ENCODE data around the gene MAML3.

Gene MAML3

GRCh38 chr4:139900964-139901376 lies 253.0 kb downstream of the MAML3 start:
- peak; percentile 62 for ATAC-seq (ENCODE audit: low read depth)
- DNase-seq (ENCODE audit: low spot score), result no peak
- no peaks in the 10 kb centered on the region for H3K27me3 ChIP-seq (ENCODE audit: insufficient read depth, poor library complexity, severe bottlenecking)
- H3K27ac ChIP-seq (ENCODE audit: poor library complexity, severe bottlenecking), result no peak overlapping the region
- no peaks in the 10 kb centered on the region for H3K36me3 ChIP-seq (ENCODE audit: low read depth)
- H3K4me1 ChIP-seq (ENCODE audit: insufficient read depth, poor library complexity, severe bottlenecking), result peaks cover 7% of the 10 kb centered on the region
- TF ChIP-seq, protein P1, sequence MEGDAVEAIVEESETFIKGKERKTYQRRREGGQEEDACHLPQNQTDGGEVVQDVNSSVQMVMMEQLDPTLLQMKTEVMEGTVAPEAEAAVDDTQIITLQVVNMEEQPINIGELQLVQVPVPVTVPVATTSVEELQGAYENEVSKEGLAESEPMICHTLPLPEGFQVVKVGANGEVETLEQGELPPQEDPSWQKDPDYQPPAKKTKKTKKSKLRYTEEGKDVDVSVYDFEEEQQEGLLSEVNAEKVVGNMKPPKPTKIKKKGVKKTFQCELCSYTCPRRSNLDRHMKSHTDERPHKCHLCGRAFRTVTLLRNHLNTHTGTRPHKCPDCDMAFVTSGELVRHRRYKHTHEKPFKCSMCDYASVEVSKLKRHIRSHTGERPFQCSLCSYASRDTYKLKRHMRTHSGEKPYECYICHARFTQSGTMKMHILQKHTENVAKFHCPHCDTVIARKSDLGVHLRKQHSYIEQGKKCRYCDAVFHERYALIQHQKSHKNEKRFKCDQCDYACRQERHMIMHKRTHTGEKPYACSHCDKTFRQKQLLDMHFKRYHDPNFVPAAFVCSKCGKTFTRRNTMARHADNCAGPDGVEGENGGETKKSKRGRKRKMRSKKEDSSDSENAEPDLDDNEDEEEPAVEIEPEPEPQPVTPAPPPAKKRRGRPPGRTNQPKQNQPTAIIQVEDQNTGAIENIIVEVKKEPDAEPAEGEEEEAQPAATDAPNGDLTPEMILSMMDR (IDR thresholded peaks at IDR 0.05; ENCODE audit: poor library complexity, severe bottlenecking), result no peak
- no peak overlapping the region for H3K4me3 ChIP-seq (ENCODE audit: severe bottlenecking)
- H3K9me3 ChIP-seq (ENCODE audit: severe bottlenecking), result no peaks in the 10 kb centered on the region

- Histone ChIP-seq H3K27ac (ENCODE audit: poor library complexity, severe bottlenecking) (no peak overlapping the region), H3K4me1 (ENCODE audit: insufficient read depth, poor library complexity, severe bottlenecking) (peaks cover 7% of the 10 kb centered on the region), H3K27me3 (ENCODE audit: insufficient read depth, poor library complexity, severe bottlenecking) (no peaks in the 10 kb centered on the region), H3K36me3 (ENCODE audit: low read depth) (no peaks in the 10 kb centered on the region), H3K9me3 (ENCODE audit: severe bottlenecking) (no peaks in the 10 kb centered on the region), H3K4me3 (ENCODE audit: severe bottlenecking) (no peak overlapping the region)
- ATAC-seq (ENCODE audit: low read depth), result no peak
- no peak for DNase-seq (ENCODE audit: low spot score)
- TF ChIP-seq, protein P1 (IDR thresholded peaks at IDR 0.05; ENCODE audit: poor library complexity, severe bottlenecking), result no peak
These were observed 254.6 kb downstream of the MAML3 start for GRCh38 chr4:139899346-139899745.

DNA sequence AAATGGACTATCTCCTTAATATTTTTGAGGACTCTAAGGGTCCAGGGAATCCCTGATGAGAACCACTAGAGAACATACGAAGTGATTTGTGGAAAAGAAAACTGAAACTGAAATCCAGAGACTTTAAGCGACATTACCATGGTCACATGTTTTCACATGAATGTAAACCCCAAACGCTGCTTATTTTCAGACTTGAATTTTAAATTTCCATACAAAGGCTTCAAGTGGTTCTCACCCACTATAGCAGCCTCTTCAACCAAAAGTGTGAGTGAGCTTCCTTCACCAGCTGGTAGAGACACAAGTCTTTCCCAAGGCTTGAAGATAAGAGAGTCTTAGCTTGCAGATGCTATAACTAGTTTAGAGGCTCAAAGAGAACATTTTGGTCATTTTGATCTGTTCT lies 255.7 kb downstream of the MAML3 start:
- Histone ChIP-seq H3K27me3 (ENCODE audit: insufficient read depth, poor library complexity, severe bottlenecking) (no peaks in the 10 kb centered on the region), H3K36me3 (ENCODE audit: low read depth) (no peaks in the 10 kb centered on the region), H3K4me3 (ENCODE audit: severe bottlenecking) (no peak overlapping the region), H3K4me1 (ENCODE audit: insufficient read depth, poor library complexity, severe bottlenecking) (peaks cover 8% of the 10 kb centered on the region), H3K9me3 (ENCODE audit: severe bottlenecking) (no peaks in the 10 kb centered on the region), H3K27ac (ENCODE audit: poor library complexity, severe bottlenecking) (no peak overlapping the region)
- TF ChIP-seq, protein P1 (IDR thresholded peaks at IDR 0.05; ENCODE audit: poor library complexity, severe bottlenecking), result no peak
- ATAC-seq (ENCODE audit: low read depth) (no peak), DNase-seq (ENCODE audit: low spot score) (no peak)

DNA sequence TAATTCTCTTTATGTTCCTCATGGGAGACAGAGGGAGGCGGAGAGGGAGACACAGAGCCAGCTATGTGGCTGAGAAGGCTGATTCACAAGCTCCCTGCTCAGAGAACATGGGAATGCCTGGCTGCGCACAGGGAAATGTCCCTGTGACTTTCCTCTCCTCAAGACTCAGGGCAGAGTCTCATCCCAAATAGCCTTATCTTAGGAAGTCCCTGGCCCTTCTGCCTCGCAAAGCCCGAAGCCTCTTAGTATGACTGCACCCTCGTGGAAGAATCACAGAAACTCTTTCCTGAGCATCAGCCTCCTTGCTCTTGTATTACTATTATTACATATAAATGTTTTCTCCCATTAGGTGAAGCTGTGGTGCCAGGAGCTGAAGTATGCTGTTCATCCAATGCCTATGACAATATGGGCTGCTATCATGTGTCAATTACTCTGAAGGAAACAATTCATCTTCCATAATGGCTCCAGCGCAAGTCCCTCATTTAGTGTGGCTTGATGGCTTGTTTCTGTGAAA lies 257.8 kb downstream of the MAML3 start:
- Histone ChIP-seq H3K4me1 (ENCODE audit: insufficient read depth, poor library complexity, severe bottlenecking) (peaks cover 9% of the 10 kb centered on the region), H3K9me3 (ENCODE audit: severe bottlenecking) (no peaks in the 10 kb centered on the region), H3K4me3 (ENCODE audit: severe bottlenecking) (no peak overlapping the region), H3K27me3 (ENCODE audit: insufficient read depth, poor library complexity, severe bottlenecking) (no peaks in the 10 kb centered on the region), H3K27ac (ENCODE audit: poor library complexity, severe bottlenecking) (no peak overlapping the region), H3K36me3 (ENCODE audit: low read depth) (no peaks in the 10 kb centered on the region)
- DNase-seq (ENCODE audit: low spot score), result no peak
- TF ChIP-seq, protein P1 (IDR thresholded peaks at IDR 0.05; ENCODE audit: poor library complexity, severe bottlenecking), result no peak
- no peak for ATAC-seq (ENCODE audit: low read depth)

DNA sequence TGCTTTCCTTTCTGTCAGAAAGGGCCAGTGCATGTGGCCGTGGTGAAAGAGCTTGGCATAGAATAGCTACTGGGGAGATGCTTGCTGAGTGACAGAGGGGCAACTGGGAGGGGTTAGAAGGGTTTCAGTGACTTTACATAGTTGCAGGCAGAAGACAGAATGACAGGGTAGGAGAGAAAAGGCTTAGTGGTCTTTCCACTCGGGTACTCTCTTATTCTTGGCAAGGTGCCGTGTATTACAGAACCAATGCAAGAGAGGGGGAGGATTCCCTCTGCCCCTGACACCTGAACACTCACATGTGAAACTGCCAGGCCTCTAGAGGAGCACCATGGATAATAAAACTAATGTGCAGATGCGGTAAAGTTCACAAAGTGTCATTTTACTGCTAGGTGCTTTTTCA lies 260.2 kb downstream of the MAML3 start:
- ATAC-seq (ENCODE audit: low read depth) (no peak), DNase-seq (ENCODE audit: low spot score) (no peak)
- H3K9me3 ChIP-seq (ENCODE audit: severe bottlenecking), result no peaks in the 10 kb centered on the region
- no peak overlapping the region for H3K4me3 ChIP-seq (ENCODE audit: severe bottlenecking)
- peaks cover 29% of the 10 kb centered on the region for H3K4me1 ChIP-seq (ENCODE audit: insufficient read depth, poor library complexity, severe bottlenecking)
- no peaks in the 10 kb centered on the region for H3K27me3 ChIP-seq (ENCODE audit: insufficient read depth, poor library complexity, severe bottlenecking)
- no peak overlapping the region for H3K27ac ChIP-seq (ENCODE audit: poor library complexity, severe bottlenecking)
- no peaks in the 10 kb centered on the region for H3K36me3 ChIP-seq (ENCODE audit: low read depth)
- TF ChIP-seq, protein P1 (IDR thresholded peaks at IDR 0.05; ENCODE audit: poor library complexity, severe bottlenecking), result no peak

Measured in RWPE2 (cell line).